Measurements from ENCODE around the gene TNS3.
"Not testable (repeated sequence)": the region's sequence is repeated elsewhere in the genome, so short reads cannot be mapped to it uniquely, and the experiment has no call there.

The TNS3 gene

GRCh38 chr7:47452295-47452694 lies 129.6 kb downstream of the TNS3 start:
- no peak for DNase-seq (ENCODE audit: low spot score)

- no peak for DNase-seq (ENCODE audit: low spot score)
These were observed 130.1 kb downstream of the TNS3 start for GRCh38 chr7:47451851-47452205.

GRCh38 chr7:47449810-47450590 lies 131.9 kb downstream of the TNS3 start:
- no peak for DNase-seq (ENCODE audit: low spot score)

GRCh38 chr7:47448971-47449370 lies 132.9 kb downstream of the TNS3 start:
- DNase-seq (ENCODE audit: low spot score), result no peak

- no peak for DNase-seq (ENCODE audit: low spot score)
These were observed 134.1 kb downstream of the TNS3 start for GRCh38 chr7:47447621-47448349.

GRCh38 chr7:47446871-47447466 lies 134.9 kb downstream of the TNS3 start:
- DNase-seq (ENCODE audit: low spot score), result no peak

- DNase-seq (ENCODE audit: low spot score), result no peak
These were observed 137.4 kb downstream of the TNS3 start for GRCh38 chr7:47444376-47445098.

- DNase-seq (ENCODE audit: low spot score), result no peak
These were observed 138.9 kb downstream of the TNS3 start for GRCh38 chr7:47443049-47443448.

GRCh38 chr7:47442605-47442865 lies 139.4 kb downstream of the TNS3 start:
- DNase-seq (ENCODE audit: low spot score), result no peak

GRCh38 chr7:47441796-47442604 lies 139.9 kb downstream of the TNS3 start:
- DNase-seq (ENCODE audit: low spot score), result no peak

GRCh38 chr7:47441048-47441447 lies 140.9 kb downstream of the TNS3 start:
- not testable (repeated sequence) for DNase-seq (ENCODE audit: low spot score)

GRCh38 chr7:47440320-47440719 lies 141.6 kb downstream of the TNS3 start:
- no peak for DNase-seq (ENCODE audit: low spot score)

- DNase-seq (ENCODE audit: low spot score), result no peak
These were observed 142.7 kb downstream of the TNS3 start for GRCh38 chr7:47439181-47439667.

GRCh38 chr7:47438411-47439029 lies 143.4 kb downstream of the TNS3 start:
- no peak for DNase-seq (ENCODE audit: low spot score)

- DNase-seq (ENCODE audit: low spot score), result no peak
These were observed 146.0 kb downstream of the TNS3 start for GRCh38 chr7:47435889-47436312.

- DNase-seq (ENCODE audit: low spot score), result no peak
These were observed 148.4 kb downstream of the TNS3 start for GRCh38 chr7:47433564-47433895.

- no peak for DNase-seq (ENCODE audit: low spot score)
These were observed 149.0 kb downstream of the TNS3 start for GRCh38 chr7:47432671-47433563.

GRCh38 chr7:47430422-47430821 lies 151.5 kb downstream of the TNS3 start:
- no peak for DNase-seq (ENCODE audit: low spot score)

GRCh38 chr7:47428768-47429472 lies 153.0 kb downstream of the TNS3 start:
- no peak for DNase-seq (ENCODE audit: low spot score)

Data from left forelimb (tissue), 1 donor.